GM12878 (cell line): ENCODE results near the gene PRR5L. TPM values are rescaled to one million over a fixed set of nuclear protein-coding genes. Genes with fewer than 3 reads are reported as not detected.

Source experiments
- ATAC-seq: fragments of 200-7000 bp; cut with Tn5 transposase; 3 replicates; pipeline ENCODE4 v1.9.1; 2020; ENCODE audit warnings: mild to moderate bottlenecking, moderate library complexity
- BruUV-seq: library from RNA; stranded (reverse); fragments of 400-500 nt; replicated peaks from 2 replicates; lab custom pipeline; 2021; lab: Mats Ljungman, UMichigan
- CTCF ChIA-PET: fragments of 300-600 bp; sonication (Branson Sonifier 250); formaldehyde crosslinking; extraction: SDS; loops from one replicate; lab custom pipeline; 2021; ENCODE audit warnings: inconsistent platforms; lab: Yijun Ruan, JAX
- POLR2A ChIA-PET: fragments of 350-600 bp; formaldehyde crosslinking; extraction: SDS; loops from one replicate; lab custom pipeline; 2021; ENCODE audit warnings: inconsistent platforms; lab: Charles Lee
- RAD21 ChIA-PET: fragments of 300-600 bp; sonication (Branson Sonifier 250); formaldehyde crosslinking; loops from one replicate; lab custom pipeline; 2023; ENCODE audit warnings: antibody characterized with exemption; ENCODE audit not compliant: unreplicated experiment; lab: Charles Lee
- SMC1A ChIA-PET: fragments of 300-600 bp; sonication (Branson Sonifier 250); formaldehyde crosslinking; loops from one replicate; lab custom pipeline; 2023; ENCODE audit not compliant: unreplicated experiment, uncharacterized antibody; lab: Charles Lee
- DNase-seq: peaks from one replicate; pipeline ENCODE4 v3.0.0-alpha.2; 2011; ENCODE audit warnings: low read depth, low spot score
- FAIRE-seq: peaks from 3 replicates; lab custom pipeline; 2011; peaks lifted over from hg19 to GRCh38; lab: Jason Lieb, UNC
- H2AFZ ChIP-seq: 2 replicates; pipeline ENCODE4 v1.6.0; 2011; ENCODE audit warnings: low read depth, low read length, control low read depth; ENCODE audit not compliant: control insufficient read depth
- H3K27ac ChIP-seq: 2 replicates; pipeline ENCODE4 v1.5.1; 2011; ENCODE audit warnings: control low read depth; ENCODE audit not compliant: control insufficient read depth, insufficient read depth
- H3K27me3 ChIP-seq, 2 experiments: replicated peaks in 1 of 2; 2 replicates each; pipeline versions ENCODE4 v1.6.0 to v1.6.1; 2011; ENCODE audit warnings: low read length in 1 of 2; ENCODE audit not compliant: control insufficient read depth in 2 of 2, insufficient read depth in 2 of 2
- H3K36me3 ChIP-seq, 2 experiments: 2 replicates each; pipeline ENCODE4 v1.5.1; 2011; ENCODE audit warnings: low read length in 1 of 2; ENCODE audit not compliant: control insufficient read depth in 2 of 2, insufficient read depth in 2 of 2
- H3K4me1 ChIP-seq: 2 replicates; pipeline ENCODE4 v1.6.1; 2011; ENCODE audit warnings: mild to moderate bottlenecking, low read length, moderate library complexity, mixed read lengths; ENCODE audit not compliant: control insufficient read depth, insufficient read depth
- H3K4me2 ChIP-seq: 2 replicates; pipeline ENCODE4 v1.6.0; 2011; ENCODE audit warnings: control low read depth; ENCODE audit not compliant: control insufficient read depth, insufficient read depth
- H3K4me3 ChIP-seq: fragments of 200-600 bp; sonication (generic); 2 replicates; pipeline ENCODE4 v1.5.1; 2016
- H3K79me2 ChIP-seq: 2 replicates; pipeline ENCODE4 v1.6.0; 2011; ENCODE audit warnings: low read length; ENCODE audit not compliant: control insufficient read depth, insufficient read depth
- H3K9ac ChIP-seq: 2 replicates; pipeline ENCODE4 v1.8.0; 2011; ENCODE audit warnings: low read length, control low read depth, mixed read lengths; ENCODE audit not compliant: control insufficient read depth, insufficient read depth
- H3K9me3 ChIP-seq: replicated peaks from 3 replicates; pipeline ENCODE4 v1.5.1; 2011; ENCODE audit warnings: mild to moderate bottlenecking, low read length; ENCODE audit not compliant: control insufficient read depth, insufficient read depth
- H4K20me1 ChIP-seq: 2 replicates; pipeline ENCODE4 v1.6.0; 2011; ENCODE audit not compliant: control insufficient read depth, insufficient read depth
- CEBPB ChIP-seq, 2 experiments: fragments of 150-350 bp in 1 of 2; IDR thresholded peaks; 2 replicates each; pipeline ENCODE4 v1.6.1; 2012 to 2014; ENCODE audit warnings: low read depth in 2 of 2, low read length in 2 of 2, borderline replicate concordance in 1 of 2, inconsistent platforms in 1 of 2
- CEBPZ ChIP-seq: fragments of 150-350 bp; IDR thresholded peaks from 2 replicates; pipeline ENCODE4 v1.6.1; 2016; ENCODE audit warnings: low read depth, low read length
- ESRRA ChIP-seq: IDR thresholded peaks from 2 replicates; pipeline ENCODE4 v1.6.1; 2012; ENCODE audit warnings: mild to moderate bottlenecking, low read length, improper control_type of control experiment
- FOXK2 ChIP-seq: fragments of 450-650 bp; IDR thresholded peaks from 2 replicates; pipeline ENCODE4 v1.6.1; 2017; ENCODE audit warnings: mild to moderate bottlenecking, moderate library complexity
- IKZF1 ChIP-seq: fragments of 450-650 bp; conservative IDR thresholded peaks from 2 replicates; pipeline ENCODE4 v1.6.1; 2017; ENCODE audit warnings: antibody characterized with exemption, mild to moderate bottlenecking
- IRF5 ChIP-seq: fragments of 450-650 bp; IDR thresholded peaks from 2 replicates; pipeline ENCODE4 v1.6.1; 2017; ENCODE audit warnings: borderline replicate concordance
- MAX ChIP-seq: IDR thresholded peaks from 2 replicates; pipeline ENCODE4 v1.6.1; 2012; ENCODE audit warnings: low read depth, low read length, improper control_type of control experiment
- MTA3 ChIP-seq: IDR thresholded peaks from 2 replicates; pipeline ENCODE4 v1.6.1; 2012; ENCODE audit warnings: low read length, inconsistent platforms, borderline replicate concordance
- MYC ChIP-seq: IDR thresholded peaks from 2 replicates; pipeline ENCODE4 v1.6.1; 2011; ENCODE audit warnings: mild to moderate bottlenecking, low read length, moderate library complexity, inconsistent platforms; ENCODE audit not compliant: insufficient read depth, insufficient replicate concordance, insufficient read length, severe bottlenecking
- NFXL1 ChIP-seq: fragments of 450-650 bp; IDR thresholded peaks from 2 replicates; pipeline ENCODE4 v1.6.1; 2017; ENCODE audit warnings: antibody characterized with exemption, mild to moderate bottlenecking, borderline replicate concordance
- RBBP5 ChIP-seq: fragments of 200-600 bp; sonication (generic); conservative IDR thresholded peaks from 2 replicates; pipeline ENCODE4 v1.6.1; 2016
- REST ChIP-seq: IDR thresholded peaks from 2 replicates; pipeline ENCODE4 v1.6.1; 2012; ENCODE audit warnings: mild to moderate bottlenecking, low read depth, low read length
- ZNF274 ChIP-seq: IDR thresholded peaks from one replicate; pipeline ENCODE4 v1.8.0; 2011; ENCODE audit not compliant: insufficient read length, insufficient read depth
- ZNF622 ChIP-seq: fragments of 450-650 bp; IDR thresholded peaks from 2 replicates; pipeline ENCODE4 v1.6.1; 2017; ENCODE audit warnings: mild to moderate bottlenecking, inconsistent platforms
- ZZZ3 ChIP-seq: IDR thresholded peaks from 2 replicates; pipeline ENCODE4 v1.6.1; 2011; ENCODE audit warnings: low read depth; ENCODE audit not compliant: control insufficient read depth, insufficient read length
- WGBS: methylation state at CpG from one replicate; pipeline ENCODE4 v1.1.6; 2016; ENCODE audit warnings: low lambda C conversion rate; ENCODE audit not compliant: insufficient replicate concordance, insufficient coverage; ENCODE audit errors: missing lambda C conversion rate; 5-methylcytosine and 5-hydroxymethylcytosine counted together
- in situ Hi-C: fragments of 300-500 bp; cut with MboI; formaldehyde crosslinking; loops from 9 replicates; pipeline ENCODE4 v1.14.3; 2018; ENCODE audit warnings: mixed read lengths
- intact Hi-C: fragments of 100-400 bp; cut with micrococcal nuclease; formaldehyde crosslinking; loops from one replicate; pipeline ENCODE4 v1.14.2; 2022; ENCODE audit not compliant: unreplicated experiment
- polyA plus RNA-seq, 11 experiments: library from polyadenylated mRNA; depleted of rRNA in 4 of 11; unstranded in 6 of 11; stranded (reverse) in 5 of 11; fragments of >200 nt; fragmentation: Nextera tagmentation in 4 of 11; fragmentation: Illumina TruSeq in 1 of 11; extraction: Ambion mirVana in 4 of 11; extraction: Trizol in 1 of 11; gene quantifications; 1 replicate in 1 of 11; 2 replicates in 10 of 11; pipeline versions ENCODE4 v1.2.1 to v1.2.3, GENCODE V29; 2011 to 2016; ENCODE audit warnings: inconsistent platforms in 2 of 11, missing spikeins in 2 of 11, low read depth in 1 of 11
- total RNA-seq, 4 experiments: library from RNA; depleted of rRNA in 3 of 4; stranded (reverse); fragments of >200 nt in 3 of 4; fragmentation: Illumina TruSeq in 1 of 4; extraction: Trizol in 1 of 4; gene quantifications; 2 replicates each; pipeline versions ENCODE4 v1.2.1 to v1.2.3, GENCODE V29; 2013 to 2021

Gene PRR5L
- total and polyA plus RNA-seq, 10 of the 15 experiments (the other 5 are each of a cell fraction or from before 2014, with no cell fraction given): 0.11 to 4.2 (median 0.67) TPM; not detected in 1

- no peaks in the 10 kb centered on the region for H4K20me1 ChIP-seq
- CTCF ChIA-PET: interaction anchor here (1.0 to 5.9 kb wide), 9 partner anchors 10 to 653 kb away, joined by 3 to 51 read pairs (median 7); no protein-coding TSS in a partner anchor
- H3K4me3 ChIP-seq: no peak overlapping the region
- no peaks in the 10 kb centered on the region for H3K4me1 ChIP-seq
- no peaks in the 10 kb centered on the region for H3K79me2 ChIP-seq
- no peak for ATAC-seq
- H3K9me3 ChIP-seq: no peaks in the 10 kb centered on the region
- RAD21 ChIA-PET: interaction anchor here (1.0 to 4.3 kb wide), 3 partner anchors 10 to 446 kb away, joined by 3 to 22 read pairs (median 14); no protein-coding TSS in a partner anchor
- in situ Hi-C loops (loop anchor here (5.0 kb wide), 1 partner anchor 651 kb away; the partner anchor contains the start of gene FJX1), intact Hi-C loops (loop anchor here (5.0 kb wide), 3 partner anchors 226 to 781 kb away; no protein-coding TSS in a partner anchor)
- H3K4me2 ChIP-seq: no peak overlapping the region
- SMC1A ChIA-PET: interaction anchor here (0.6 to 1.3 kb wide), 5 partner anchors 181 to 225 kb away, joined by 3 to 4 read pairs (median 3); no protein-coding TSS in a partner anchor
- POLR2A ChIA-PET: no interaction called here
- peaks cover 1 to 7% of the 10 kb centered on the region in 2 experiments; a peak in 3 of 4 replicates for H3K36me3 ChIP-seq
- FAIRE-seq: no peak
- WGBS: 57% methylated on average over 8 of the region's 8 CpGs
- H3K27me3 ChIP-seq: no peaks in the 10 kb centered on the region
- no peak overlapping the region for H3K27ac ChIP-seq
- no peak overlapping the region for H2AFZ ChIP-seq
- no peak overlapping the region for H3K9ac ChIP-seq
- DNase-seq: no peak
- BruUV-seq: no TSS peak
- no peak for TF ChIP-seq ZNF274
- no peak for TF ChIP-seq MAX
- TF ChIP-seq CEBPB (IDR thresholded peaks at IDR 0.05; ENCODE audit: borderline replicate concordance in 1 of 2, low read depth in 2 of 2, low read length in 2 of 2): no peak
- no peak for TF ChIP-seq ZNF622
- no peak for TF ChIP-seq CEBPZ
- TF ChIP-seq ZZZ3: no peak
- TF ChIP-seq REST: no peak
- no peak for TF ChIP-seq RBBP5
- no peak for TF ChIP-seq FOXK2
- no peak for TF ChIP-seq ESRRA
- TF ChIP-seq IRF5: no peak
- TF ChIP-seq MTA3: no peak
- TF ChIP-seq IKZF1: no peak
- TF ChIP-seq NFXL1: no peak
- no peak for TF ChIP-seq MYC
These were observed 27.6 kb upstream of the PRR5L start for GRCh38 chr11:36268337-36268985.
